ENCODE data around the gene WDR20.
"Not testable (repeated sequence)": the region's sequence is repeated elsewhere in the genome, so short reads cannot be mapped to it uniquely, and the experiment has no call there.

WDR20 gene

DNA sequence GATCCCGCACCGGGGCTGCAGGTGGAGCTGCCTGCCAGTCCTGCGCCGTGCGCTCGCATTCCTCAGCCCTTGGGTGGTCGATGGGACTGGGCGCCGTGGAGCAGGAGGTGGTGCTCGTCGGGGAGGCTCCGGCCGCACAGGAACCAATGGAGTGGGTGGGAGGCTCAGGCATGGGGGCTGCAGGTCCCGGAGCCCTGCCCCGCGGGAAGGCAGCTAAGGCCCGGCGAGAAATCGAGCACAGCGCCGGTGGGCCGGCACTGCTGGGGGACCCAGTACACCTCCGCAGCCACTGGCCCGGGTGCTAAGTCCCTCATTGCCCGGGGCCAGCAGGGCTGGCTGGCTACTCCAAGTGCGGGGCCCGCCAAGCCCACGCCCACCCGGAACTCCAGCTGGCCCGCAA is 4.2 kb upstream of the WDR20 start:
- H3K36me3 ChIP-seq (replicated peaks; ENCODE audit: insufficient read depth, low read length); H3K27me3 ChIP-seq (replicated peaks; ENCODE audit: insufficient read depth, low read length); H3K27ac ChIP-seq (ENCODE audit: low read length); H3K79me2 ChIP-seq (ENCODE audit: low read length); H3K4me1 ChIP-seq (ENCODE audit: low read length); H3K9me2 ChIP-seq (replicated peaks; ENCODE audit: insufficient read depth, low read length); H2AFZ ChIP-seq (ENCODE audit: low read length); H3K9ac ChIP-seq (ENCODE audit: low read length); DNase-seq; H3K4me3 ChIP-seq (ENCODE audit: low read length); H3K9me3 ChIP-seq (replicated peaks; ENCODE audit: insufficient read depth, low read length); H4K20me1 ChIP-seq (ENCODE audit: insufficient read depth, low read length); H3F3A ChIP-seq (ENCODE audit: insufficient read depth, low read length); H3K4me2 ChIP-seq (ENCODE audit: low read depth, low read length): not testable (repeated sequence)

DNA sequence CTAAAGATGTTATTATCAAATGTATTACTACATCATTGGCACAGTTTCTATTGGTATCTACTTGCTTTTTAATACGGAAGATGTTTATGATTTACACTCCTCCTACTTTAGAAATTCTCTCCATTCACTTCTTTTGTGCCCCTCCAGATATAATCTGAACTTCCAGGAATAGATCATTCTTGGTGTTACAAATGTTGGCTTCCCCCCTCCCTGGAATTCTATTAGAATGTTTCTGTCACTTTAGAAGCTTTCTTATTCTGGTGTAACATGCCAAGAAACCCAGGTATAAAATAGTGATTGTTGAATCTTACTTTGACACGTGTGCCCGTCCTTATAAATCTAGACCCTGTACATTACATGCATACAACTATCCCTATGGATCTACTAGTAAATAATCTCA is 1.2 kb upstream of the WDR20 start:
- Histone ChIP-seq H3K9ac (ENCODE audit: low read length) (peak overlapping the region; percentile 60; the same call in 1 of the 2 replicates), H3K4me3 (ENCODE audit: low read length) (peak overlapping the region; percentile 75), H2AFZ (ENCODE audit: low read length) (peak overlapping the region; percentile 80), H3K79me2 (ENCODE audit: low read length) (peaks cover 37% of the 10 kb centered on the region), H3K4me1 (ENCODE audit: low read length) (no peaks in the 10 kb centered on the region), H3K36me3 (replicated peaks; ENCODE audit: insufficient read depth, low read length) (no peaks in the 10 kb centered on the region), H3K4me2 (ENCODE audit: low read depth, low read length) (peak overlapping the region; percentile 64), H3K9me2 (replicated peaks; ENCODE audit: insufficient read depth, low read length) (no peaks in the 10 kb centered on the region), H4K20me1 (ENCODE audit: insufficient read depth, low read length) (no peaks in the 10 kb centered on the region), H3K27me3 (replicated peaks; ENCODE audit: insufficient read depth, low read length) (no peaks in the 10 kb centered on the region), H3F3A (ENCODE audit: insufficient read depth, low read length) (no peaks in the 10 kb centered on the region), H3K9me3 (replicated peaks; ENCODE audit: insufficient read depth, low read length) (no peaks in the 10 kb centered on the region), H3K27ac (ENCODE audit: low read length) (peak overlapping the region; percentile 61; the same call in 1 of the 2 replicates)
- TF ChIP-seq EZH2 (optimal IDR thresholded peaks at IDR 0.05; ENCODE audit: low read depth, low read length), result no peak
- no peak for TF ChIP-seq EZH2phosphoT487 (IDR thresholded peaks at IDR 0.05; ENCODE audit: low read length)
- TF ChIP-seq, protein P1, sequence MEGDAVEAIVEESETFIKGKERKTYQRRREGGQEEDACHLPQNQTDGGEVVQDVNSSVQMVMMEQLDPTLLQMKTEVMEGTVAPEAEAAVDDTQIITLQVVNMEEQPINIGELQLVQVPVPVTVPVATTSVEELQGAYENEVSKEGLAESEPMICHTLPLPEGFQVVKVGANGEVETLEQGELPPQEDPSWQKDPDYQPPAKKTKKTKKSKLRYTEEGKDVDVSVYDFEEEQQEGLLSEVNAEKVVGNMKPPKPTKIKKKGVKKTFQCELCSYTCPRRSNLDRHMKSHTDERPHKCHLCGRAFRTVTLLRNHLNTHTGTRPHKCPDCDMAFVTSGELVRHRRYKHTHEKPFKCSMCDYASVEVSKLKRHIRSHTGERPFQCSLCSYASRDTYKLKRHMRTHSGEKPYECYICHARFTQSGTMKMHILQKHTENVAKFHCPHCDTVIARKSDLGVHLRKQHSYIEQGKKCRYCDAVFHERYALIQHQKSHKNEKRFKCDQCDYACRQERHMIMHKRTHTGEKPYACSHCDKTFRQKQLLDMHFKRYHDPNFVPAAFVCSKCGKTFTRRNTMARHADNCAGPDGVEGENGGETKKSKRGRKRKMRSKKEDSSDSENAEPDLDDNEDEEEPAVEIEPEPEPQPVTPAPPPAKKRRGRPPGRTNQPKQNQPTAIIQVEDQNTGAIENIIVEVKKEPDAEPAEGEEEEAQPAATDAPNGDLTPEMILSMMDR (IDR thresholded peaks at IDR 0.05; ENCODE audit: low read length), result no peak
- no peak for DNase-seq

DNA sequence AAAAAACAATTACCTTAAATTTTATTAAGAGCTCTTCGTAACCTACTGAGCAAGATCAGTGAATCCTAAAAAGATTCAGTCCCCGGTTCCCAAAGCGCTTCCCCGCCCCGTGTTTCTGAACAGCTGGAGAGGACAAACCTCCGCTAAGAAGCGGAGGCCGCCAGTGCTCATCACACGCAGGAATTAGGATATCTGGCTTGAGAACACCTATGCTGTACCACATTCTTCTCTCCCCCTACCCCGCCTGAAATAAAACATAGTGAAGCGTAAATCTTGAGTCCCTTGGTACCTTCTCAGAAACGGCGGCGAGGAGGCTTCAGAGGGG is 774 bp upstream of the WDR20 start:
- H4K20me1 ChIP-seq (ENCODE audit: insufficient read depth, low read length), result no peaks in the 10 kb centered on the region
- peak overlapping the region; percentile 80 for H2AFZ ChIP-seq (ENCODE audit: low read length)
- no peaks in the 10 kb centered on the region for H3K27me3 ChIP-seq (replicated peaks; ENCODE audit: insufficient read depth, low read length)
- peak overlapping the region; percentile 61; the same call in 1 of the 2 replicates for H3K27ac ChIP-seq (ENCODE audit: low read length)
- DNase-seq, result no peak
- peak overlapping the region; percentile 60; the same call in 1 of the 2 replicates for H3K9ac ChIP-seq (ENCODE audit: low read length)
- H3F3A ChIP-seq (ENCODE audit: insufficient read depth, low read length), result no peaks in the 10 kb centered on the region
- TF ChIP-seq EZH2phosphoT487 (IDR thresholded peaks at IDR 0.05; ENCODE audit: low read length) (no peak), EZH2 (optimal IDR thresholded peaks at IDR 0.05; ENCODE audit: low read depth, low read length) (no peak)
- TF ChIP-seq, protein P1 (IDR thresholded peaks at IDR 0.05; ENCODE audit: low read length), result no peak
- H3K79me2 ChIP-seq (ENCODE audit: low read length), result peaks cover 41% of the 10 kb centered on the region
- H3K36me3 ChIP-seq (replicated peaks; ENCODE audit: insufficient read depth, low read length), result no peaks in the 10 kb centered on the region
- H3K9me2 ChIP-seq (replicated peaks; ENCODE audit: insufficient read depth, low read length), result no peaks in the 10 kb centered on the region
- H3K4me3 ChIP-seq (ENCODE audit: low read length), result peak overlapping the region; percentile 75
- H3K4me1 ChIP-seq (ENCODE audit: low read length), result no peaks in the 10 kb centered on the region
- H3K9me3 ChIP-seq (replicated peaks; ENCODE audit: insufficient read depth, low read length), result no peaks in the 10 kb centered on the region
- peak overlapping the region; percentile 64 for H3K4me2 ChIP-seq (ENCODE audit: low read depth, low read length)

DNA sequence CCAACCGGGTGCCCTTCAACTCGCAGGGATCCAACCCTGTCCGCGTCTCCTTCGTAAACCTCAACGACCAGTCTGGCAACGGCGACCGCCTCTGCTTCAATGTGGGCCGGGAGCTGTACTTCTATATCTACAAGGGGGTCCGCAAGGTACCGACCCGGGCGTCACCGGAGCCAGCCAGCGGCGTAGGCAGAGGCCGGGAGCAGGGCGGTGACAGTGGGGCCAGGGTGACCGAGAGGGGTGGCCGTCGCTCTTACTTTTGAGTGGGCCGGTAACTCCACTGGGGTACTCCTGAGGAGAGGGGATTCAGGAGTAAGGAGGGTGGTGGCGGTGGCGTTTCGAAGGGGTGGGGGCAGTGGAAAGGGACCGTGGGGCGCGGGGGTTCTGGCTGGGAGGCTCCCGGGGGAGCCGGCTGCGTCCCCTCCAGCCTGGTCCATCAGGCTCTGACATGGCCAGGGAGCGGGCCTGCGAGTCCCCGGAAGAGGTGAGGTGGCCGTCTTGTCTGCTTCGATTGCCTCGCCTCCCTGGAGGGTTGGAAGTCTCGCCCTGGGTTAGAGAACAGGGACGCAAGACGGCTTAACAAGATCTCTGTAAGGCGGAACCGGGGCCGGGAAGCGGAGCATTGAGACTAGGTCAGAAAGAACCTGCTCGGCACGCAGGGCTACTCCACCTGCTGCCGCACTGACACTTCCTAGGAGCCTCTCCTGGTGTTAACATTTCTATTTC is 491 bp downstream of the WDR20 start:
- TF ChIP-seq, protein P1 (IDR thresholded peaks at IDR 0.05; ENCODE audit: low read length), result no peak
- TF ChIP-seq EZH2phosphoT487 (IDR thresholded peaks at IDR 0.05; ENCODE audit: low read length), result no peak
- no peak for TF ChIP-seq EZH2 (optimal IDR thresholded peaks at IDR 0.05; ENCODE audit: low read depth, low read length)
- Histone ChIP-seq H4K20me1 (ENCODE audit: insufficient read depth, low read length) (no peaks in the 10 kb centered on the region), H3K9ac (ENCODE audit: low read length) (peak overlapping the region; percentile 80), H2AFZ (ENCODE audit: low read length) (peak overlapping the region; percentile 70; the same call in 1 of the 2 replicates), H3K79me2 (ENCODE audit: low read length) (peaks cover 52% of the 10 kb centered on the region), H3K36me3 (replicated peaks; ENCODE audit: insufficient read depth, low read length) (no peaks in the 10 kb centered on the region), H3K4me2 (ENCODE audit: low read depth, low read length) (peak overlapping the region; percentile 72; the same call in 1 of the 2 replicates), H3K4me3 (ENCODE audit: low read length) (peak overlapping the region; percentile 83), H3K4me1 (ENCODE audit: low read length) (no peaks in the 10 kb centered on the region), H3K27me3 (replicated peaks; ENCODE audit: insufficient read depth, low read length) (no peaks in the 10 kb centered on the region), H3K9me2 (replicated peaks; ENCODE audit: insufficient read depth, low read length) (no peaks in the 10 kb centered on the region), H3K9me3 (replicated peaks; ENCODE audit: insufficient read depth, low read length) (no peaks in the 10 kb centered on the region), H3F3A (ENCODE audit: insufficient read depth, low read length) (no peaks in the 10 kb centered on the region), H3K27ac (ENCODE audit: low read length) (peak overlapping the region; percentile 35; the same call in 1 of the 2 replicates)
- DNase-seq, result no peak

Data from MM.1S (cell line).